Mammary epithelial cell (primary cell): ENCODE results near the gene ZNF367.

Experiments used
- EZH2 ChIP-seq: IDR thresholded peaks from 2 replicates; pipeline ENCODE4 v1.6.1; 2012; ENCODE audit warnings: low read length, inconsistent platforms, borderline replicate concordance
- TF ChIP-seq, protein P1 (sequence below), 2 donors: IDR thresholded peaks in 1 of 2; conservative IDR thresholded peaks in 1 of 2; 2 replicates each; pipeline ENCODE4 v1.5.1; 2011 to 2012; ENCODE audit warnings: inconsistent platforms in 2 of 2, low read length in 2 of 2, mild to moderate bottlenecking in 2 of 2, control low read depth in 1 of 2, low read depth in 1 of 2; ENCODE audit not compliant: insufficient read depth in 1 of 2; ENCODE audit errors: extremely low read depth in 1 of 2

DNA sequence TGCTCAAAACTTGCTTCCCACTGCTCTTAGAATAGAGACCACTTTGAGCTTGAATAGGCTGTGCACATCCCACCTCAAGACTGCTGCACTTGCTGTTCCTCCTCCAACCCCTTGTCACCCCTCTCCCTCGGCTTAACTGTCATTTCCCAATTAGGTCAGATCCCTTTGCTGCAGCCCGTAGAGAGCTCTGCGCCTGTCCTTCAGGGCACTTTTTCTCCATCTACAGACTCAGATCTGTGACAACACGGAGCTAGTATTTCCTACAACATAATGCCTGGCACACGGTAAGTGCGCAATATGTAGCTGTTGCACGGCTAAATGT lies 31.3 kb upstream of the ZNF367 start:
- TF ChIP-seq, protein P1, sequence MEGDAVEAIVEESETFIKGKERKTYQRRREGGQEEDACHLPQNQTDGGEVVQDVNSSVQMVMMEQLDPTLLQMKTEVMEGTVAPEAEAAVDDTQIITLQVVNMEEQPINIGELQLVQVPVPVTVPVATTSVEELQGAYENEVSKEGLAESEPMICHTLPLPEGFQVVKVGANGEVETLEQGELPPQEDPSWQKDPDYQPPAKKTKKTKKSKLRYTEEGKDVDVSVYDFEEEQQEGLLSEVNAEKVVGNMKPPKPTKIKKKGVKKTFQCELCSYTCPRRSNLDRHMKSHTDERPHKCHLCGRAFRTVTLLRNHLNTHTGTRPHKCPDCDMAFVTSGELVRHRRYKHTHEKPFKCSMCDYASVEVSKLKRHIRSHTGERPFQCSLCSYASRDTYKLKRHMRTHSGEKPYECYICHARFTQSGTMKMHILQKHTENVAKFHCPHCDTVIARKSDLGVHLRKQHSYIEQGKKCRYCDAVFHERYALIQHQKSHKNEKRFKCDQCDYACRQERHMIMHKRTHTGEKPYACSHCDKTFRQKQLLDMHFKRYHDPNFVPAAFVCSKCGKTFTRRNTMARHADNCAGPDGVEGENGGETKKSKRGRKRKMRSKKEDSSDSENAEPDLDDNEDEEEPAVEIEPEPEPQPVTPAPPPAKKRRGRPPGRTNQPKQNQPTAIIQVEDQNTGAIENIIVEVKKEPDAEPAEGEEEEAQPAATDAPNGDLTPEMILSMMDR (conservative IDR thresholded peaks at IDR 0.05 in 1 of 2, IDR thresholded peaks at IDR 0.05 in 1 of 2; ENCODE audit: extremely low read depth in 1 of 2, insufficient read depth in 1 of 2, low read depth in 1 of 2, low read length in 2 of 2), result no peak
- TF ChIP-seq EZH2, result no peak
